Activated CD4-positive, alpha-beta T cell treated with anti-CD3 and anti-CD28 coated beads, Interleukin-2, amount 50 U/mL, for 16 hours (primary cell): ENCODE data around the gene RPS27L.
"Not testable (repeated sequence)": the region's sequence is repeated elsewhere in the genome, so short reads cannot be mapped to it uniquely, and the experiment has no call there.

Source experiments
- DNase-seq: peaks from one replicate; pipeline ENCODE4 v3.0.0-alpha.2; 2020

RPS27L gene

DNA sequence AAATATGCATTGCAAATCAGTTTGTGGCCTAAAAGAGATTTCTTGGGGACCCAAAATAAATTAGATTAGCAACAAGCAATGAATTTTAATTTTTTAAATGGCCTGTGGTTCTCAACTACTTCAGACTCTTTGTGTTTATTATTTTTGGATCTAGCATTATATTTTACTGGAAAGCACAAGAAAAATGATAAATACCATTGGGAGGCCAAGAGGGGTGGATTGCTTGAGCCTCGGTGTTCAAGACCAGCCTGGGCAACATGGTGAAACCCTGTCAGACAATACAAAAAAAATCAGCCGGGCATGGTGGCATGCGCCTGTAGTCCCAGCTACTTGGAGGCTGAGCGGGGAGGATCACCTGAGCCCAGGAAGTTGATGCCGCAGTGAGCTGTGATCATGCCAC lies 22.0 kb downstream of the RPS27L start:
- no peak for DNase-seq

DNA sequence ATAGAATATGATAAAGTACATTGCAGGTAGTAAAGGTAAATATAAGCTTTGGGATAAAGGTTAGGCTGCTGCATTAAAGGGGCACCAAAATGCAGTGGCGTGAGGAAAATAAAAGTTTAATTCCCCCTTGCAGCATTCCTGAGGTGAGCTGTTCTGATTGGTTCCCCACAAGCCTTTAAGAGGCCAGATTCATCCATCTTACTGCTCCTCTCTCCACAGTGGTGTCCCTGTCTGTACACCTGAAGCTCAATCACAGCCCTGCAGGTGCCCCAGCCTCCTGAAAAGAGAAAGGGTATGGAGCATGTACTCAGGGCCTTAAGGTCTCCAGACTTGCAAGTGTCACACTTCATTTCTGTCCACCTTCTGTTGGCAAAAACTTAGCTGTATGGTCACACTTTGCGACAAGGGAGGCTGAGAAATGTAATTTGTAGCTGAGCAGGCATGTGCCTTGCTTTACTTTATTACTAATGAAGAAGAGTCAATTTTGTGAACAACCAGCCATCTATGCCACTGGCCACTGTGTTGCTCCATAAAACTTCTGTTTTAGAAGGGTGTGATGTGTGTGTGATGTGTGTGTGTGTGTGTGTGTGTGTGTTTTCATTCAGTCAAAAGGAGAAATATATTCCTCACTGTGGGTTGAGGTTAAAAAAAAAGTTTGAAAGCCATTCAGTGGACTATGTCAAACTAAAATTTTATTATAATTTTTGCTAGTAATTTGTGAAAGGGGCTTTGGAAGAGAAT lies 22.9 kb downstream of the RPS27L start:
- DNase-seq = no peak

DNA sequence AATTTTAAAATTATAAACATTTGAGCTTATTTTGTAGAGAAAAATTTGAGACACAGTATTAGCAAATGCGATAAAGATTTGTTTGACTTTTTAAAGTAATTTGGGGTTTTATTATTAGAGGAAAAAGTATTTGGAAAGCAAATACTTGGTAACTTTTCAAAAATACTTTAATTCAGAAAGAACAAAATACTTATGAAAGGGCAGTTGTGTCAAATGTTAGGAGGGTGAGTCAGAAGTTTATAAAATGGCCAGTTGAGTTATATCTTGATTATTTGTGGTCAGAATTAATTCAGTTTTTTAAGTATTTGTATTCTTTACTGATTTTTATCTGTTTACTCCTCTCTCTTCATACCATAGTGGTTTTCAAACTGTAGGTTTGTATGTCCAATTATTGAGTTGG lies 23.5 kb downstream of the RPS27L start:
- no peak for DNase-seq

DNA sequence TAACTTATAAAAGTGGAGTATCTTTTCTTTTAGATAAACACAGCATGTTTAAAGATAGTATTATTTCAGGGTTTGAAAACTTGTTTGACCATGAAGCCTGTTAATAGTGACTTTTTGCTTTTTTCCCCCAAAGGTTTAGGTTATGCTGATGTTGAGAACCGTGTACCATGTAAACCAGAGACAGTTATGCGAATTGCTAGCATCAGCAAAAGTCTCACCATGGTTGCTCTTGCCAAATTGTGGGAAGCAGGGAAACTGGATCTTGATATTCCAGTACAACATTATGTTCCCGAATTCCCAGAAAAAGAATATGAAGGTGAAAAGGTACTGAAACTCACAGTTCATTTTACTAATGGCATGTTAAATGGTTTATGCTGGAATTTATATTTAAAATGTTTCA lies 30.6 kb downstream of the RPS27L start:
- DNase-seq = no peak

DNA sequence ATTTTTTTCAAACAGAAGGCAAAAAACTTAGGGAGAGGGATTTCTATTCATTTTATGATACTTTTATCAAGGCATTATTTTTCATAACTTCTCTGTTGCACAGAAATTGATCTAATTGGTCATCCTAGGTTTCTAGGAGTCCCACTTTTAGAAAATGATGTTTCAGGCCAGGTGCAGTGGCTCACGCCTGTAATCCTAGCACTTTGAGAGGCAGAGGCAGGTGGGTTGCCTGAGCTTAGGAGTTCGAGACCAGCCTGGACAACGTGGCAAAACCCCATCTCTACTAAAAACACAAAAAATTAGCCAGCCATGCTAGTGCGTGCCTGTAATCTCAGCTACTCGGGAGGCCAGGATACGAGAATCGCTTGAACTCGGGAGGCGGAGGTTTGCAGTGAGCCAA lies 32.8 kb downstream of the RPS27L start:
- DNase-seq = no peak

DNA sequence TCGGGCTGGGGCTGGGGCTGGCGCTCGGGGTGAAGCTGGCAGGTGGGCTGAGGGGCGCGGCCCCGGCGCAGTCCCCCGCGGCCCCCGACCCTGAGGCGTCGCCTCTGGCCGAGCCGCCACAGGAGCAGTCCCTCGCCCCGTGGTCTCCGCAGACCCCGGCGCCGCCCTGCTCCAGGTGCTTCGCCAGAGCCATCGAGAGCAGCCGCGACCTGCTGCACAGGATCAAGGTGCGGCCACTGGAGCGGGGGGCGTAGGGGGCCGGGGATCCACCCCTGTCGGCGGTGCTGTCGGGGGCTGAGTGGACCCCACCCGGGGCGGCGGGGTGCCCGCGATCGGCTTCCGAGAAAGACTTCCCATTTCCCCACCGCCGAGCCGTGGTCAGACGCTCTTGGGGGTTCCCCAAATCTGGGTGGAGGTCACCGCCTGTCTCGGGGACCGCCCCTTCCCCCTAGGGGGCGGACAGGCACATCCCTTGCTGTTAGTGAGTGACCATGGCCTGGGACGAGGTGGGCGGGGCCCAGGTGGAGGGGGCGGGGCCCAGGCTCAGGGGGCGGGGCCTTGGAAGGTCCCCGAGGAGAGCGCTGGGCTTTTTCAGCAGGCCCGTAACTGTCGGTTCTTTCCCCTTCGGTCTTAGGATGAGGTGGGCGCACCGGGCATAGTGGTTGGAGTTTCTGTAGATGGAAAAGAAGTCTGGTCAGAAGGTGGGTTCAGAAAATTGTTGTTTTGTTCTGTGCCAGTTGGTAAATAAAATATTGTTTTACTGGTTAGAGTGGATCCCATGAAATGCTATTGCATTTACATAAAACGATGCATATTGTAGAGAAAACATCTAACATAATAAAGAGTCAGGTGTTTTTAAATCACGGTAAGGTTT lies 35.0 kb downstream of the RPS27L start:
- peak; percentile 82 for DNase-seq

DNA sequence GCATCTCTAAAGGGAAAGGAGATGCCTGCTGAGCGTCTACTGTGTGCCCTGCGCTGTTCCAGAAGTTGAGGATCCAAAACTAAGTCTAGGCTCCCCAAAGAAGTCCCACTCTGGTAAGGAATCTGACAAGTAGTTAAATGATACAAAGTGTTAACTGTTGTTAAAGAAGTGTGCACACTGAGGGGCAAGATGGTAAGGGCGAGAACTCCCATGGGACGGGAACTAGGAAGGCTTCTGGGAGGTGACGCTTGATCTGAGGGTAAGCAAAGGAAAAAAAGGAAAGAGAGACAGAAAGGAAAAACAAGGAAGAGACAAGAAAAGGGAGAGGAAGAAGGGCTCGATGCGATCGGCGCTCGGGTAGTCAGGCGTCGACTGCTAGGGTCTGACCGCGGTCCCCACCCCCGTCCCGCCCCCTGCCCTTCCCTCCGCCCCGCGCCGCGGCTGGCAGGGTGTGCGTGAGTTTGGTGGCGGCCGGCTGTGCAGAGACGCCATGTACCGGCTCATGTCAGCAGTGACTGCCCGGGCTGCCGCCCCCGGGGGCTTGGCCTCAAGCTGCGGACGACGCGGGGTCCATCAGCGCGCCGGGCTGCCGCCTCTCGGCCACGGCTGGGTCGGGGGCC lies 35.8 kb downstream of the RPS27L start, which contains the start of gene LACTB:
TSS of gene LACTB (plus strand) at position 480 of the 620 bp plus-strand sequence. CDS start at position 491, 11 bp downstream.
- DNase-seq = peak; percentile 85

DNA sequence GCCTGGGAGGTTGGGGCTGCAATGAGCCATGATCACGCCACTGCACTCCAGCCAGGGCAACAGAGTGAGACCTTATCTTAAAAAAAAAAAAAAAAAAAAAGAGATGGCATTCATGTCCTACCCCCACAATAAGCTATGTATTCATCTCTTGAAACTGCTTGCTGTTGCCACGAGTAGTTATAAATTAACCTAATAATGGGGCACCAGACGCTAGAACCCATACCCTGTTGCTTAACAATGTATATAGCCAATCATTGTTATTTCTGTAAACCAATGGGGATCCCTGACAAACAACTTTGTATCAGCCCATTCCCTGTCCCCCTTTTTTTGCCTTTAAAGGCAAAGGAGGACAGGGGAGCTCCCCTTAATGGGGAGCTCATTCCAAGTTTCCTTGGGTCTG lies 38.4 kb downstream of the RPS27L start:
- DNase-seq = no peak

DNA sequence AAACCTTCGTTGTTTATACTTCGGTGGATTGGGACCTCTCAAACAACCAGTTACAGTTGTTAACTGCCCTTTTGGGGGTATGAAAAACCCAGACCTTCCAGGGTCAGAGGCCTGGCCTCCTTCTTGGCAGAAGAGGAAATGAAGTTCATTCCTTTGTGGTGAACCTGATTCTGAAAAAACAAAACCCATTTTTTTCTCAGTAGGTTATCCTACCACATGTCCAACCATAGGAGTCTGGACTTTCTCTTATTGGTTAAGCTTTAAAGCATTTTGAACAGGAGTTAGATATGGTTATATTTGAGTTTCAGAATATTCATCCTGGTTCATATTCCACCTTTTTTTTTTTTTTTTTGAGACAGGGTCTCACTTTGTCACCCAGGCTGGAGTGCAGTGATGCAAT lies 42.8 kb downstream of the RPS27L start:
- no peak for DNase-seq

DNA sequence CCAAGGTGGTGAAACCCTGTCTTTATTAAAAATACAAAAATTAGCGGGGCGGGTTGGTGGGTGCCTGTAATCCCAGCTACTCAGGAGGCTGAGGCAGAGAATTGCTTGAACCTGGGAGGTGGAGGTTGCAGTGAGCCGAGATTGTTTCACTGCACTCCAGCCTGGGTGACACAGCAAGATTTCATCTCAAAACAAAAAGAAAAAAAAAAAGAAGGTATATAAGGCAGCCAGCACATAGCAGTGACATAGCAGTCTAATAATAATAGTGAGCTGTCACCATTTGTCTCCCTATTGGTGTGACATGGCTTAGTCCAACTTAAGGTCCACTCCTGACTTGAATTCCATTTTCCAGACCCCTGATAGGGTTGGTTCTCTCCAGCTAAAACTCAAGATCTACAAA lies 44.4 kb downstream of the RPS27L start:
- DNase-seq = no peak

DNA sequence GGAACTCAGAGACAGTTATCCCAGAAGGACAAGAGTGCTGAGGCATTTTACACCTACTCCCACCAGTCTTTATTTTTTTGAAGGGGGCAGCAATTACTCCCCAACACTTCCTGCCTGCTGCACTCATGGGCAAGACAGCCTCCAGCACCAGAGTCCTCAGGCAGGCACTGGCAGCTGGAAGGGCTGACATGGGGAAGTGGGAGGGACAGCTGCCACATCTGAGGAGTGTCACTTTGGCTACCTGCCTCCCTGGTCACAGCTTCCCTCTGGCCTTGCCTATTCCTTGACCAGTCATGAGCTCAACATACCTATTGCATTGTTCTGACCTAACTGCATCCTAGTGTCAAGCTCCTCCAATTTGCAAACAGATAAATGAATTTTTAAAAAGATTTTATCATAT lies 45.8 kb downstream of the RPS27L start:
- DNase-seq = no peak

DNA sequence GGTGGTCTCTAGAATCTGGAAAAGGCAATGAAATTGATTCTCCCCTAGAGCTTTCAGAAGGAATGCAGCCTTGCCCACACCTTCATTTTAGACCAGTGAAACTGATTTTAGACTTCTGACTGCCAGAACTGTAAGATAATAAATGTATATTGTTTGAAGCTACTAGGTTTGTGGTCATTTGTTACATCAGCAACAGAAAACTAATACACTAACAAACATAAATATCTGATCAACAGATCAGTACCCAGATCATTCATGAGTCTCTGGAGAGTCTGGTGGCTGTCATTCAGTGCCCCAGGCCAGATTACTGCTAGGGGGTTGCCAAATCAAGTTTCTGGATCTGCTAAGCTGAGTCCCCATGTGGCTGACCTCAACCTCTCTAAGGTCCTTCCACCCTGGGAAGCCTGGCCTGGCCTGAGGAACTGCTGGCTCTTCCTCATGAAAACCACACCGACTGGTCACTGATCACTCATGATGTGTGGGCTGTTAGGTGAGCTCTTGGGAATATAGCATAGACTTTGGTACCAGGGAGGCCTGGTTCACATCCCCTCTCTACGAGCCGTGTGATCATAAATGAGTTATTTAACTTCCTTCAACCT lies 46.8 kb downstream of the RPS27L start:
- DNase-seq = no peak

DNA sequence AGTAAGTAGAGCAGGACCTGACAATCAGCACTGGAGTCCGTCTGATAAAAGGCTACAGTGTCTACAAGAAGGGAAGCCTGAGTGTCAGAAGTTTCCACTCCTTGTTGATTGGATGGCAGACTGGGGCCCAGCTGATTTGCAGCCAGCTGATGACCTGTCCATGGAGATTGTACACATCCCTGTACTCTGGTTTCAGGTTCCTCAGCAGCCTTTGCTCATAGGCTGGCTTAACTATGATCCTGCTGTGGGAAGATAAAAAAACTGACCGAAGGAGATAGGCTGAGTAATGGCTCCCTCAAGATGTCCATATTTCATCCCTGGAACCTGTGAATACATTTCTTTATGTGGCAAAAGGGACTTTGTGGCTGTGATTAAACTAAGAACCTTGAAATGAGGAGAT lies 47.4 kb downstream of the RPS27L start:
- DNase-seq = no peak

DNA sequence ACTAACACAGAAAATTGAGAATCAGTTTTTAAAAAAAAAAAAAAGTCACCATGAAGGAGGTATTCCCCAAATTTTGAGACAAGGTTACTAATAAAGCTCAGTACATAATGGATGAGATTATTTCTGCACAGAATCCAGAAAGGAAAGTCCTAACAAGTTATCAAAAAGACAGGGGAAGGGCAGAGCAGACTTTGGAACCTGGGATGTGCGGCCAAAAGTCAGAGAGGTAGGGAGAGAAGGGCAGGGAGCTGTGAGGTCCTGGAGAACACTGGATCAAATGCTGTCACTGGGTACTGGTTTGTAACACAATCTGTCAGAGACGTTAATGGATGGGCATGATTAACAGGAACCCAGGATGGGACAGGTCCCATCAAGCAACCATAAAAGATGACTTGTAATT lies 47.8 kb downstream of the RPS27L start:
- DNase-seq = no peak

DNA sequence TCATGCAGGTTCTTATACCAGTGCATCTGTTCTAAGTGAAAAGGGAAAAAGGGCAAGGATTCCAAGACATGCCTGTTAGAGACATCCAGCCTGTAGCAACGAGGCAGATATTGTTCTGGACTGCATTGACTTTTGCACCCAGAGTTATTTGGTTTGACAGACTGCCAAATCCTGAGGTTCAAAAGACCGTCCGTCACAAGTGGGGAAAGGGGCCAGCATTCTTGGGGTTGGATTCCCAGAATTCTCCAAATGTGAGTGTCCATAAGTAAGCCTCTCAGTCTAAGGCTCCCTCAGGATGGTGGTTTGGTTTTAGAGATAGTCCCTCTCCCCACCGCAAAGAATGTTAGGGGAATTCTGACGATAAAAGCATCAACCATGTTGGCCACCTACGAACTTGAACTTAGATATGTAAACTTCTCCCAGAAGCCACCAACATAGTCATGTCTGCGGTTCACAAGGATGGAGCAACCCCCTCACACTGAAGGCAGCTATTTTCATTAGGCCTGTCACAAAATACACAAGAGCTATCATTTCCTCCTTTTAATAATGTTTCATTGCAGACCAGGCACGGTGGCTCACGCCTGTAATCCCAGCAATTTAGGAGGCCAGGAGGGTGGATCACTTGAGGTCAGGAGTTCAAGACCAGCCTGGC lies 49.3 kb downstream of the RPS27L start:
- no peak for DNase-seq

DNA sequence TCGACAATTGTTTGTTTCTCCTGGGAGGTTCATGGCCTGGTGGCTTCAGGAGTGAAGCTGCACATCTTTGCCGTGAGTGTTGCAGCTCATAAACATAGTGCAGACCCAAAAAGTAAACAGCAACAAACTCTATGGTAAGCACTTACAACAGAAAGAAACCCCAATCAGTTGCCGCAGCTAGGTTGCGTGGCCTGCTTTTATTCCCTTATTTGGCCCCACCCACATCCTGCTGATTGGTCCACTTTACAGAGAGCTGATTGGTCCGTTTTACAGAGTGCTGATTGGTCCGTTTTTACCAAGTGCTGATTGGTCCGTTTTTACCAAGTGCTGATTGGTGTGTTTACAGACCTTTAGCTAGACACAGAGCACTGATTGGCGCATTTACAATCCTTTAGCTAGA lies 51.9 kb downstream of the RPS27L start:
- not testable (repeated sequence) for DNase-seq

DNA sequence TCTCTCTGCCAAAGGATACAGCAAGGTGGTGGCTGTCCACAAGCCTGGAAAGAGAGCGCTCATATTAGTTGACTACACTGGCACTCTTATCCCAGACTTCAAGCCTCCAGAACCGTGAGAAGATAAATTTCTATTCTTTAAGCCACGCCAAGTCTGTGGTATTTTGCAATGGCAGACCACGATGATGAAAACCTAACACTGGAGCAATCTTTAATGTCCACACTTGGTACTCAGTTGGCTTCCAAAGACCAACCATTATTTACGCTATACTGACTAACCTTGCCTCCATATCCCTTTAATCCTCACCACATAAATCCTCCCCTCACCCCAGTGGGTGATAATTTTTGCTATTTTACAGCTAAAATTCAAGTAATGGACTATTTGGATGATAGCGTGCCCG lies 52.5 kb downstream of the RPS27L start:
- DNase-seq = no peak

DNA sequence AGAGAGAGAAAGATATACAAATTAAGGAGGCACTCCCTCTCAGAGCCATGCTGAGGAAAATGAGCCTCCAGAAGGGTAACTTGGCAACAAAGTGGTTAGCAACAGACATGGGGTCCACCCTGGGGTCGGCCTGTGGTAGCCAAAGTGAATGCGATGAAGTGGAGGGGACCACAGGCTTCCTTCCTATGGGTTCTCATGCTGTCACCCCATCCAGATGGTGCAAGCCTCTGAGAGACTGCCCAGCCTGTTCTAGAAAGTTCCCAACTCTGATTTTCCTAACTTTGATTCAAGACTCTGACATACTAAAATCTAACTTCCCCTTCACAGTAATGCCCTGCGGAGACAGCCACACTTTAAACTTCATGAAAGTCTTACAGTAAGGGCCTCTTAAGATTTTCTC lies 53.9 kb downstream of the RPS27L start:
- DNase-seq = no peak

DNA sequence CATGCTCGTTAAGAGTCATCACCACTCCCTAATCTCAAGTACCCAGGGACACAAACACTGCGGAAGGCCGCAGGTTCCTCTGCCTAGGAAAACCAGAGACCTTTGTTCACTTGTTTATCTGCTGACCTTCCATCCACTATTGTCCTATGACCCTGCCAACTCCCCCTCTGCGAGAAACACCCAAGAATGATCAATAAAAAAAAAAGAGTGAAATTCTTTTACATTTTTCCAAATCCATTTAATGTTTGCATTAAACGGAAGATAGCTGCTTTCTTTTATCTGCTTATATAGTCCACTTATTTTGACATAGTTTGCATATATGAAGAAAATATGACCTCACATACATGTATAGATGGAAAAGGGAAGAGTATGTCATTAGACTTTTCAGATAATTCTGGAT lies 57.7 kb downstream of the RPS27L start:
- not testable (repeated sequence) for DNase-seq

DNA sequence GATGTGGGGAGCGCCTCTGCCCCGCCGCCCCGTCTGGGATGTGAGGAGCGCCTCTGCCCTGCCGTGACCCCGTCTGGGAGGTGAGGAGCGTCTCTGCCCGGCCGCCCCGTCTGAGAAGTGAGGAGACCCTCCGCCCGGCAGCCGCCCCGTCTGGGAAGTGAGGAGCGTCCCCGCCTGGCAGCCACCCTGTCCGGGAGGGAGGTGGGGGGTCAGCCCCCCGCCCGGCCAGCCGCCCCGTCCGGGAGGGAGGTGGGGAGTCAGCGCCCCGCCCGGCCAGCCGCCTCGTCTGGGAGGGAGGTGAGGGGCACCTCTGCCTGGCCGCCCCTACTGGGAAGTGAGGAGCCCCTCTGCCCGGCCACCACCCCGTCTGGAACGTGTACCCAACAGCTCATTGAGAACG lies 58.4 kb downstream of the RPS27L start:
- not testable (repeated sequence) for DNase-seq
